Measurements from ENCODE around the gene MICAL3.

The MICAL3 gene

DNA sequence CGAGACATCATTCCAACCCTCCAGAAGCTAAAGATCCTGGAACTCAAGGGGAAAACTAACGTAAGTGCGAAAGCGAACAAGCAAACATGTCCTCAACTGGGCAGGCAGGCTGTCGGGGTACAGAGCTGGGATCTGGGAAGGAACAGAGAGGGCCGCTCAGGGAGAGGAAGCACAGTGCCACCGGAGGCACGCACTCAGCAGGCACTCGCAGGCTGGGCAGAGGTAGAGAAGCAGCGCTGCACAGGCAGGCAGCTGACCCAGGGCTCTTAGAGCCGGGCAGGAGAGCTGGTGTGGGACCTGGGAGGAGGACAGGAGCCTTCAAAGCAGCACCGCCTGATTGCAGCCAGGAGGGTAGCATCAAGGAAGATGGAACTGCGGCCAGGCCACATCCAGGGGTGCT lies 62.2 kb downstream of the MICAL3 start:
- TF ChIP-seq, protein P1, sequence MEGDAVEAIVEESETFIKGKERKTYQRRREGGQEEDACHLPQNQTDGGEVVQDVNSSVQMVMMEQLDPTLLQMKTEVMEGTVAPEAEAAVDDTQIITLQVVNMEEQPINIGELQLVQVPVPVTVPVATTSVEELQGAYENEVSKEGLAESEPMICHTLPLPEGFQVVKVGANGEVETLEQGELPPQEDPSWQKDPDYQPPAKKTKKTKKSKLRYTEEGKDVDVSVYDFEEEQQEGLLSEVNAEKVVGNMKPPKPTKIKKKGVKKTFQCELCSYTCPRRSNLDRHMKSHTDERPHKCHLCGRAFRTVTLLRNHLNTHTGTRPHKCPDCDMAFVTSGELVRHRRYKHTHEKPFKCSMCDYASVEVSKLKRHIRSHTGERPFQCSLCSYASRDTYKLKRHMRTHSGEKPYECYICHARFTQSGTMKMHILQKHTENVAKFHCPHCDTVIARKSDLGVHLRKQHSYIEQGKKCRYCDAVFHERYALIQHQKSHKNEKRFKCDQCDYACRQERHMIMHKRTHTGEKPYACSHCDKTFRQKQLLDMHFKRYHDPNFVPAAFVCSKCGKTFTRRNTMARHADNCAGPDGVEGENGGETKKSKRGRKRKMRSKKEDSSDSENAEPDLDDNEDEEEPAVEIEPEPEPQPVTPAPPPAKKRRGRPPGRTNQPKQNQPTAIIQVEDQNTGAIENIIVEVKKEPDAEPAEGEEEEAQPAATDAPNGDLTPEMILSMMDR (IDR thresholded peaks at IDR 0.05; ENCODE audit: low read depth, low read length, missing control alignments) = no peak

DNA sequence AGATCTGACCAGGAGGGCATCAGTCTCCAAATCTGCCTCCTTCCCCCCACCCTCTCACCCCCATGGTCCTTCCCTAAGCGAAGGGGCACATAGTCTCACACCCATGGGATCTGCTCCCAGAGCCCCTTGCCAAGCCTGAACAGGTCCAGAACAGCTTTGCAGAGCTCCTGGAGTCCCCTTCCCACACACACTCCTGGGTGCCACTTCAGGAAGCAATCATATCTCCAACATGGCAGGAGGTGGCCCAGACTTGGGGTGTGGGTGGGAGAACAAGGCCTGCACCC lies 63.0 kb downstream of the MICAL3 start:
- no peak for DNase-seq (ENCODE audit: extremely low read depth, low read depth)
- TF ChIP-seq, protein P1 (IDR thresholded peaks at IDR 0.05; ENCODE audit: low read depth, low read length, missing control alignments) = no peak
- H3K4me3 ChIP-seq (replicated peaks; ENCODE audit: low read depth, low read length) = no peak overlapping the region

More for the DNA sequence above, 62.2 kb downstream of the MICAL3 start:
- no peak overlapping the region for H3K4me3 ChIP-seq (replicated peaks; ENCODE audit: low read depth, low read length)
- DNase-seq (ENCODE audit: extremely low read depth, low read depth) = no peak

DNA sequence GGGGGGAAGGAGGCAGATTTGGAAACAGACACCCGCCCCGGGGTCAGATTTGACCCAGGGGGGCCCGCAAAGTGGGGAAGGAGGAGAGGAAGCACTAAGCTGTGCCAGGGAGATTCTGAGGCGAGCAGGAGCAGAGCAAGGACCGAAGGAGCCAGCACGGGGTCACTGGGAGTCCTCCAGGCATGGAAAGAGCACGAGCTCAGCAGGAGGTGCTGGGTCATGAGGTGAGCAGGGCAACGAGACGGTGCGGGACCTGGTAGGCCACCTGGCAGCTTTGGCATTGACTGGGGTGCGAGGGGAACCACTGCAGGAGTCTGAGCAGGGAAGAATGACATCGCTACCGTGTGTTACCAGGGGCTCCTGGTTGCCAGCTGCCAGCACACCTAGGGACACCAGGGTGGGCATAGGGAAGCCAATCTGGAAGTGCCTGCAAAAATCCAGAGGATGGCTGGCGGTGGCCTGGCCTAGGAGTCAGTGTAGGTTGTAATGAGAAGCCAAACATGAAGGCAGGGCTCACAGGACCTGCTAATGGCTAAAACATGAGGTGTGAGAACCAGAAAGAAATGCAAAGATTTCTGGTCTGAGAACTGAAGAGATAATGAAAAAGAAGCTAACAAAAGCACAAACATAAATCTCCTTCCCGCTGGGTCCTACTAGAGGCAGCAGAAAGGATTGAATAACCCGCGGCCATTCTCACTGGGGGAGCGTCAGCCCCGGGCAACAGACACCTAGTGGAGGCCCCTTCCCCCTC lies 63.5 kb downstream of the MICAL3 start:
- H3K4me3 ChIP-seq (replicated peaks; ENCODE audit: low read depth, low read length) = no peak overlapping the region
- TF ChIP-seq, protein P1 (IDR thresholded peaks at IDR 0.05; ENCODE audit: low read depth, low read length, missing control alignments) = no peak
- DNase-seq (ENCODE audit: extremely low read depth, low read depth) = no peak

DNA sequence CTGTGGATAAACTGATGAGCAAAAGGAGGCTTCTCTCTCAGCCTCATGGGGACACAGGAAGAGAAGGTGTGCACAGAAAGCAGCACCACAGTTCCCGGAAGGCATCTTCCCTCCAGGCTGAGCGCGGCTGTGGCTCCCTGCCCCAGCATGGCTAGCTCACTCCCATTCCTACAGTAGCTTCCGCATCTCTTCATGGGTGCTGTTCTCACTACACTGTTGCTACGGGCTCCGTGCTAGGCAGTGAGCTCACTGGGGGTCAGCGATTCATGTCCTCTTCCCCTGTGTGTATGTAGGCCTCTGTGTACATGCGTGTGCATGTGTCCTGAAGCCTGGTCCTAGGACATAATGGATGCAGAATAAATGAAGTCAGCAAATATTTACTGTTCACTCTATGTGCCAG lies 64.3 kb downstream of the MICAL3 start:
- DNase-seq (ENCODE audit: extremely low read depth, low read depth) = no peak

DNA sequence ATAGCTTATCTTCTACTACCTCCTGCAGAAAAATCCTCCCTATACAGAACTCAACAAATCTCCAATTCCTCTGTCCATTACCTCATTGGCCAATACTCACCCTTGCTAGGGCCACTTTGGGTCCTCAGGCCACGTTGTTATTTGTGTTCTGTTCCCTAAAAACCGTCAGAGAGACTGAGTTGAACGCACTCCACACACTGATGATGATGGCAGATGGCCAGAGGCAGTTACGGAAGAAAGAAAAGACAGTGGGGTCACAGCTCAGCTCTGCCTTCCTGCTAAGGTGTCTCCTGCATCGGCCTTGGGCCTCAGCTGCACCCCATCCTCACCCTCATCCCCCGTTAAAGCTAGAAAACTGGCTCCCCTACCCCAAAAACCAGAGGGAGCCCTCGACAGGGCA lies 66.2 kb downstream of the MICAL3 start:
- DNase-seq (ENCODE audit: extremely low read depth, low read depth) = no peak
- no peak overlapping the region for H3K4me3 ChIP-seq (replicated peaks; ENCODE audit: low read depth, low read length)
- TF ChIP-seq, protein P1 (IDR thresholded peaks at IDR 0.05; ENCODE audit: low read depth, low read length, missing control alignments) = no peak

More for the DNA sequence above, 64.3 kb downstream of the MICAL3 start:
- TF ChIP-seq, protein P1 (IDR thresholded peaks at IDR 0.05; ENCODE audit: low read depth, low read length, missing control alignments) = no peak
- no peak overlapping the region for H3K4me3 ChIP-seq (replicated peaks; ENCODE audit: low read depth, low read length)

DNA sequence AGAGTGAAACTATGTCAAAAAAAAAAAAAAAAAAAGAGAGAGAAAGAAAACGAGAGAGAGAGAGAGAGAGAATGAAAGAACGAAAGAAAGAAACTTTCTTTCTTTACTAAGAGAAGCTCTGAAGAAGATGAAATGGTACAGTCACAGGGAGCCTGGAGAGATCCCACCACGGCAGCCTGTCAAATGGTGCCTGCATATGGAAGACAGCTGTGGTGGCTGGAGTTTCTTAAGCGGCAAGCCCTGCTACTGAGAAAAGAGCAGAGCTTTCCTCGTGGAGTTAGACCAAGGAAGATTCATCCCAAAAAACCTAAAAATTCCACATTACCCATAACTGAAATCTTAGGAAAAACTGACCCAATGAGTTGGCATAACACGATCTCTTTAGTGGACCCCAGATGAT lies 66.7 kb downstream of the MICAL3 start:
- no peak for DNase-seq (ENCODE audit: extremely low read depth, low read depth)
- no peak overlapping the region for H3K4me3 ChIP-seq (replicated peaks; ENCODE audit: low read depth, low read length)
- TF ChIP-seq, protein P1 (IDR thresholded peaks at IDR 0.05; ENCODE audit: low read depth, low read length, missing control alignments) = no peak

DNA sequence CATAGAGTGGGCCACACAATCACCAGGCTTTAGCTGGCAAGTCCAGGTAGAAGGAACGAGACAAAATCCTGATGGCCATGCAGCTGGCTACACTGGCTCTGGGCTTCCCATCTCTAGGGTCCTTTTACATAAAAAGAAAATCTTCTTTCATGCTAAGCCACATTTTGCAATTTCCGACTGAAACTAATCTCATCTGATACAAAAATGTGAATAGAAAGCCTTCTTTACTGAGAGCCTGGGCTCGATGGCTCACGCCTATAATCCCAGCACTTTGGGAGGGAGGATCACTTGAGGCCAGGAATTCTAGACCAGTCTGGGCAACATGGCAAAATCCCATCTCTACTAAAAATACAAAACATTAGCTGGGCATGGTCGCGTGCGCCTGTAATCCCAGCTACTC lies 67.2 kb downstream of the MICAL3 start:
- no peak overlapping the region for H3K4me3 ChIP-seq (replicated peaks; ENCODE audit: low read depth, low read length)
- TF ChIP-seq, protein P1 (IDR thresholded peaks at IDR 0.05; ENCODE audit: low read depth, low read length, missing control alignments) = no peak
- no peak for DNase-seq (ENCODE audit: extremely low read depth, low read depth)

Measured in HFF-Myc (cell line).